Measurements from ENCODE around the gene PARD3.

The PARD3 gene

DNA sequence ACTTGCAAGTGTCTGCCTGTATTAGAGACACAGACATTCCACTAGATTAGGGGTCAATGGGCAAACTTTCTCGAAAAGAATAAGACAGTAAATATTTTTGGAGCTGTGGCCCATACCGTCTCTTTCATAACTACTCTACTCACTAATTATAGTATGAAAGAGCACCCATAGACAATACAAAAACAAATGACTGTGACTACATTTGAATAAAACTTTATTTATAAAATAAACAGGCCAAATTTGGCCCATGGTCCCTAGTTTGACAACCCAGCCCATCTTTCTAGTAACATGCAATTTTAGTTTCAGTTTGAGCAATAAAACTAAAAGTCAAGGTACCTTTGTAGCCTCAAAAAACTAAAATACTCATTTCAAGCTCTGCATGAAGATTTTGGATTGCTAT, 294.6 kb downstream of the PARD3 start:
- ChIA-PET POLR2A (no interaction called here), CTCF (interaction anchor here (0.7 to 3.7 kb wide), 2 partner anchors 118 to 135 kb away, joined by 3 to 17 read pairs; no protein-coding TSS in a partner anchor)

DNA sequence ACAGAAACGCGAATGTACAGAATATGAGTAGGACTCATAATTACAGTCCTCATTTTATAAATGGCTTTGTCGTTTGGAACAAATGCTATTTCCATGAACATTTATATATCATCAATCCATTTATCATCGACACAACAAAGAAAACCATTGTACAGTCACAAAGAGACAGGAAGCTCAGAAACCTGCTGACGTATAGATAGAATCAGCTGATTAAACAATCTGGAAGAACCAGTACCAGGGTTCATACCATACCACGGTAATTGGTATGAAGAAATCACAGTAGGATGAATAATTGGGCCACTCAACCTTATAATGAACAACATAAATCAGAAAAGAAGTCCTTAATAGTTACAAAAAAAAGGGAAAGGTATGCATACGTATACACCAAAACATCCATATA, 295.0 kb downstream of the PARD3 start:
- POLR2A ChIA-PET: no interaction called here
- TF ChIP-seq, protein P1, sequence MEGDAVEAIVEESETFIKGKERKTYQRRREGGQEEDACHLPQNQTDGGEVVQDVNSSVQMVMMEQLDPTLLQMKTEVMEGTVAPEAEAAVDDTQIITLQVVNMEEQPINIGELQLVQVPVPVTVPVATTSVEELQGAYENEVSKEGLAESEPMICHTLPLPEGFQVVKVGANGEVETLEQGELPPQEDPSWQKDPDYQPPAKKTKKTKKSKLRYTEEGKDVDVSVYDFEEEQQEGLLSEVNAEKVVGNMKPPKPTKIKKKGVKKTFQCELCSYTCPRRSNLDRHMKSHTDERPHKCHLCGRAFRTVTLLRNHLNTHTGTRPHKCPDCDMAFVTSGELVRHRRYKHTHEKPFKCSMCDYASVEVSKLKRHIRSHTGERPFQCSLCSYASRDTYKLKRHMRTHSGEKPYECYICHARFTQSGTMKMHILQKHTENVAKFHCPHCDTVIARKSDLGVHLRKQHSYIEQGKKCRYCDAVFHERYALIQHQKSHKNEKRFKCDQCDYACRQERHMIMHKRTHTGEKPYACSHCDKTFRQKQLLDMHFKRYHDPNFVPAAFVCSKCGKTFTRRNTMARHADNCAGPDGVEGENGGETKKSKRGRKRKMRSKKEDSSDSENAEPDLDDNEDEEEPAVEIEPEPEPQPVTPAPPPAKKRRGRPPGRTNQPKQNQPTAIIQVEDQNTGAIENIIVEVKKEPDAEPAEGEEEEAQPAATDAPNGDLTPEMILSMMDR (IDR thresholded peaks at IDR 0.05; ENCODE audit: insufficient read depth, low read length, missing control alignments): no peak
- no peak overlapping the region for H3K4me3 ChIP-seq (ENCODE audit: low read depth, low read length)
- CTCF ChIA-PET: interaction anchor here (0.9 to 3.7 kb wide), 3 partner anchors 36 to 118 kb away, joined by 3 to 17 read pairs (median 3); no protein-coding TSS in a partner anchor
- no peak for DNase-seq (ENCODE audit: low read depth, low spot score)

More for the DNA sequence above, 294.6 kb downstream of the PARD3 start:
- DNase-seq (ENCODE audit: low read depth, low spot score): no peak
- no peak overlapping the region for H3K4me3 ChIP-seq (ENCODE audit: low read depth, low read length)
- TF ChIP-seq, protein P1 (IDR thresholded peaks at IDR 0.05; ENCODE audit: insufficient read depth, low read length, missing control alignments): no peak

DNA sequence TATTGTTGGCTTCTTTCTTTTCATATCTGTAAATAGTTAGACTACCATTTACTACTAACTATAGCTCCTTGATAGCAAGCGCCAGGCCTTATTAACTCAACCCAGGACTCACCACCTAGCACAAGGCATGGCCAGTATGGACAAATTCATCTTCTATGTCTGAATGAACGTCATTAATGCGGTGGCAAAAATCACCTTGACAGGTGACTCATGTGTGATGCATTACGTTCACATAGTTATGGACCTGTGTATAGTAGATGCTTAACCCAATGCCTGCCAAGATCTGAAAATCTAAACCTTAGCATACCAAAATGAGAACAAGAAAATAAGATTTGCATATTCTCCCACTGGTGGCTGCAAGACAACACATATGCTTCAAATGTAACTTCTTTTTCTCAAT, 300.8 kb downstream of the PARD3 start:
- no peak for DNase-seq (ENCODE audit: low read depth, low spot score)
- ChIA-PET POLR2A (no interaction called here), CTCF (interaction anchor here (1.3 kb wide), 1 partner anchor 11 kb away, joined by 3 read pairs; no protein-coding TSS in a partner anchor)
- TF ChIP-seq, protein P1 (IDR thresholded peaks at IDR 0.05; ENCODE audit: insufficient read depth, low read length, missing control alignments): no peak
- no peak overlapping the region for H3K4me3 ChIP-seq (ENCODE audit: low read depth, low read length)

DNA sequence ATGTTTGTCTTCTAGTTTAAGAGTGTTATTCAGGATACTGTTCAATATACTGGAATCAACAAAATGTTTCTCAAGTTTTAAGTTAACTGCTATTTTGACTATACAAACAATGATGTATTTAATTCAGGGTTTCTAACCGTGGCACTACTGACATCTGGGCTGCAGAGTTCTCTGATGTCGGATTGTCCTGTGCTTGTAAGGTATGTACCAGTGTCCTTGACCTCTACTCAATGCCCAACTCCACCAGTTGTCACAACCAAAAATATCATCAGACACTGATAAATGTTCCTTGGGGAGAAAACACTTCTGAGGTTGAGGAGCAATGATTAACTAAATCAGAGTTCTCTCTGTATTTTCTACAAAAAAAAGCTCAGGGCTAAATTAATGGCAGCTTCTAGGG, 301.5 kb downstream of the PARD3 start:
- no peak for DNase-seq (ENCODE audit: low read depth, low spot score)
- TF ChIP-seq, protein P1 (IDR thresholded peaks at IDR 0.05; ENCODE audit: insufficient read depth, low read length, missing control alignments): no peak
- ChIA-PET POLR2A (no interaction called here), CTCF (no interaction called here)
- H3K4me3 ChIP-seq (ENCODE audit: low read depth, low read length): no peak overlapping the region

DNA sequence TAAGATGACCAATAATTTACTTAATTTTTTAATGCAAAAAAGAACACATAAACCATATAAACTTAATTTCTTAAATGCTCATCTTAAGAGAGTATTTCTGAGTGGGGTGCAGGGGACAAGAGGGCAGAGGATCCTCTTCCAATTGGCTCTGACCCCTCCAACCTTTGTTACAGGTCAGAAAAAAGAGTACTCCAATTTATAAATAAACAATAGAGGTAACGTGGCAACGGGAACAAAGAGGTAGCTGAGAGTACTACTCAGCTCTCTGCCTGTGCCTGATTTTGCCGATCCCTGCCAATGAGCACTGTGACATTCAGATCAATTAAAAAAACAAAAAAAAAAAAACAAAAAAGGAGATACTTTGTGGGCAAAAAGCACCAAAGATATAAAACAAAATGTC, 307.9 kb downstream of the PARD3 start:
- TF ChIP-seq, protein P1 (IDR thresholded peaks at IDR 0.05; ENCODE audit: insufficient read depth, low read length, missing control alignments): no peak
- POLR2A ChIA-PET: no interaction called here
- no peak overlapping the region for H3K4me3 ChIP-seq (ENCODE audit: low read depth, low read length)
- no peak for DNase-seq (ENCODE audit: low read depth, low spot score)
- CTCF ChIA-PET: interaction anchor here (2.1 kb wide), 1 partner anchor 131 kb away, joined by 8 read pairs; no protein-coding TSS in a partner anchor

DNA sequence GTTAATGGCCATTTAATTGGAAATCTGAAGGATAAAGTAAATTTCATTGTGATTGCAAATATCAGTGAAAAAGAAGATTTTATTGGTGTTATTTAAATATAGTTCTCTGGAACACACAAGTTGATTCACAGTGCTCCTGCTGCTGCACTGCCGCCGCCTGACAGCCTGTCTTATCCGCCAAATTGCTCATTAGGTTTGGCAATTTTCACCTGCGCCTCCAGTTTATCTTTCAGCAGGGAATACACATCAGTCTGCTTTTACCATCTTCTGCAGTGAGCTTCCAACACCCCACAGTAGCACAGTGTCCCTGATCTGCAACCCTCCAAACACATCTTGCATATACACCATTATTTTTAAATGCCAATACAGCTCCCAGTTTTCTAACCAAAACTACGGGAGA, 308.3 kb downstream of the PARD3 start:
- POLR2A ChIA-PET: no interaction called here
- TF ChIP-seq, protein P1 (IDR thresholded peaks at IDR 0.05; ENCODE audit: insufficient read depth, low read length, missing control alignments): no peak
- no peak overlapping the region for H3K4me3 ChIP-seq (ENCODE audit: low read depth, low read length)
- DNase-seq (ENCODE audit: low read depth, low spot score): no peak
- CTCF ChIA-PET: no interaction called here

All from AG04449 (cell line).